Germinal center (tissue), 1 donor: ENCODE data around the gene TMEM41A.

Experiments used
- DNase-seq: peaks from one replicate; pipeline ENCODE4 v3.0.0; 2012; ENCODE audit warnings: mixed read lengths, low spot score

TMEM41A gene

DNA sequence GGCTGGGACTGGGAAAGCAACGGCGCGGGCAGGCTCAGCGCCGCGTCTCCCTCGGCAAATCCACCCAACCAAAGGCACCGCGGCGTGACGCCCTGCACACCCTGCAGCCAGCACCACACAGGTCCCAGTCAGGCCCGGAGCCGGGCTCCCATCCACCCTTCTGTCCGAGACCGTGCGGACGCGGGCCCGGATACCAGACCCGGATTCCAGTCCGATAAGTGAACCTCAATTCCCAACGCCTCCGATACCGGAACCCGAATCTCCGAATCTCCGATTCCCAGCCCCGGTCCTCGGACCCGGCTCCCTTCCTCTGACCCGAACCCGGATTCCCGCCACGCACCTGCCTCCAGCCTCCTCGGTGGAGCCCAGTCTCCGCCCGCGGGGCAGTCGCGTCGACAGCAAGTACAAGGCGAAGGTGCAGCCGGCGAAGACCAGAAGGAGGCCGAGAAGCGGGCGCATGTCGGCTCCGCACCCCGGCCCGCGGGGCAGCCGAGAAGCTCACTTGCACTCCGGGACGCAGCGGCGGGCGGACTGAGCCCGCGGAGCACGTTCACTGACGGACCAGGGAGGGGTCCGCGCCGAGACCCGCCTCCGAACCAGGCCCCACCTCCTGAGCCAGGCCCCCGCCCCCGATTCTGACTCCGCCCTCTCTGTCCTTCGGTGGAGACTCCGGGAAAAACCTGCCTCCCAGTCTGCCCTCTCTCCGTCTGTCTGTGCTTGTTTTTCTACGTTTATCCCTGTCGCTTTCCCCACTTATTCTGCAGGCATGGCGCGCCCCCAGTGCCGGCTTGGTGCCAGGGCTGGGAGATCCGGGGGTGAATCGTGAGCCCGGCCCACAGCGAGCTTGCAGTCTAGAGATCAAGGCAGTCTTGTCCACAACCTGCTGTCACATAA is at the start of gene TMEM41A:
Gene TMEM41A (minus strand): TSS at position 533 of the 894 bp plus-strand sequence. CDS start 74 bp downstream, at position 459.
- DNase-seq = peak; percentile 96

DNA sequence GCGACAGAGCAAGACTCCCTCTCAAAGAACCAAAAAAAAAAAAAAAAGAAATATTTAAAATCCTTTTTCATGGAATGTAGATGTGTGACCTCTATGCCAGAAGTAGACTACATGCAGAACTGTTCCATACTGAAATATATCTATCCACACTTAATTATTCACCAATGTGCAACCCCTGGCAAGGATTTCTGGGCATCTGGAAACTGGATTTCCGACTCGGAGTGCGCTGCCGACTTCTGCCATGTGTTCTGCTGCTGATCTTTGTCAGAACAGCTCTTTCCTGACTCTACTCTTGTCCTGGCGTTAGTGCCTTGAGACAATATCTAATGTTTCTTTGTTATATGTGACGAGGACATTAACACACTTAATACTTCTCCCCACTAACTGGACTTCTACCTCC is 41.9 kb upstream of the TMEM41A start:
- DNase-seq = no peak

DNA sequence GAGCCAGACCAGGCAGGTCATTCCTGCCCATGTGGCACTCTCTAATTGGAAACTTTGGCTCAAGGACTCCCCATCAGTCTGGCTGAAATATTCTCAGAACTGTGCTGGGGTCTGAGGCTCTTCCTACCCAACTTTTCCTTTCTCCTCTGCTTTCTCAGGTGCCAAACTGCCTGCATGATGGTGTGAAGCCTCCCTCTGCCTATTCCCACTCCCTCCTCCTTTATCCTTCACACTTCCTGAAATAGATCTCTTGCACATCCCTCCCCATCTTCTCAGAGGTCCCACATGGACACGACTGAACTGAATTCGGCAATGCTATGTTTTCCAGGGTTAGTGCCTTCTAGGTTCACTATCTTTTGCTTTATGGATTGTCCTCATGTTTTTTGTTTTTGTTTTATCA is 41.1 kb upstream of the TMEM41A start:
- no peak for DNase-seq

DNA sequence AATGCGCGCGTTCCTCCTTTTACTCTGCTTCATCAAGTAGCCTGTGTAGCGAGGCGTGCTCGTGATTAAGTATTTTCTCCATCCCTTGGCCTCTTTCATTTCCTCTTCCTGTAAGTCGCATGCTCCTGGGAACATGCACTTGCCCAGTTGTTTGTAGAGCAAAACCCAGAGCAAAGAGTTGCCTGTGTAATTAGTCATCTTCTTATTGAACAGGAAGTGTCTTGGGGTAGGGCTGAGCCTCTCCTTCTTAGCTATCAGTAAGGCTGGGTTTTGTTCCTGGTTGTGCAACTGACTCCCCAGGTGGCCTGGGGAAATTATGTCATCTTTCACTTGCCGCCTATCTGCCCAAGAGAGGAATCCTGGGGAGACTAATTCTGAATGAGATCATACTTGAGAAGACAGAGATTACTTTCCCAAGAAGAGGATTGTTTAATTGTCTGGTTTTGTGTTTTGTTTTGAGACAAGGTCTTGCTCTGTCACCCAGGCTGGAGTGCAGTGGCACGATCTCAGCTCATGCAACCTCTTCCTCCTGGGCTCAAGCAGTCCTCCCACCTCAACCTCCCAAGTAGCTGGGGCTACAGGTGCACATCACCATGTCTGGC is 38.6 kb upstream of the TMEM41A start:
- peak; percentile 34 for DNase-seq

DNA sequence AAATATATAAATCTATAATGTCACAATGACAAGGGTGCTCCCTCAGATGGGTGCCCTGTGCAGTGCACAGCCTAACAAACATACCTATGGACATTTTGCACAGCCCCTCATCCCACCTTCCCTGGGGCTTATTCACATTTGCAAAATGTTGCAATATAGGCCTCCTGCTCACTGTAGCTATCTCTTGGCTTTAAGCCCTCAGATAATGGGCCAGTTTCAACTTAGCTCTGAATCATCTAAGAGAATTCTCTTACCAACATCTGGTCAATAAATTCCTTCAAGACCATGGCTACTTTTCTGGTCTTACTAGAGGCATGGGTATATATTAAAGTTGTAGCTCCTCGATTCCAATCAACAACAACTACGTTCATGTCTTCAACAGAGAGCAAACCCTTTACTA is 35.7 kb upstream of the TMEM41A start:
- no peak for DNase-seq

DNA sequence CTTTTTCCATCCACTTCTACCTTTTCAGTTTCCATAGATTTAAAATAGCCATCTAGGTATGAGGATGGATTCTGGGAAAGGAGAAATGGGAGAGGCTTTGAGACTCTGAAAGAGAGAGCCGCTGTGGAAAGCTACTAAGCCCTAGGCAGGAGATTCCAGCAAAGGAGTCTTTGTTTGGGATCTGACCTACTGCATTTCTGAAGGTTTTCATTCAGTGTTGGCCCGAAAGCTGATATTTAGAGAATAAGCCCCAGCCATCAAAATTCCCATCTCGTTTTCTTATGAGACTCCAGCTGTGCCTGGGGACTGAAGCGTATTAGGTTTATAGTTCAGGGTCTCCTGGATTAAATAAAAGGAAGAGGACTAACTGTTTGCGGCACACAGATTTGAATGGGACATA is 34.1 kb upstream of the TMEM41A start:
- DNase-seq = no peak

DNA sequence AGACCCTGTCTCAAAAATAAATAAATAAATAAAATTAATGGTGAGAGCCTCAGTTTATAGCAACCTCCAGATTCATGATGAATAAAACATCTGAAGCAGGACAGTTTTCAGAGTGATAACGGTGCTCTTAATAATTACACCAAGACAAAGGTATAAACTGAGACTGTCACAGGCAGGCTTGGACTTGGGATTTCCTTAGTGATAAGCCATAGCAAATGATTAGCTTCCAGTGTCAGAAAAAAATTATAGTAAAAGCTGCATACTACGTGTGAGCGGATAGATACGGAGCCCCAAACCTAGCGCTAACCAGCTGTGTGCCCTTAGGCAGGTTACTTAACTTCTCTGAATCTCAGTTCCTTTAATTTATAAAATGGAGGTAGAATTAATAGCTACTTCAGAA is 32.0 kb upstream of the TMEM41A start:
- no peak for DNase-seq

DNA sequence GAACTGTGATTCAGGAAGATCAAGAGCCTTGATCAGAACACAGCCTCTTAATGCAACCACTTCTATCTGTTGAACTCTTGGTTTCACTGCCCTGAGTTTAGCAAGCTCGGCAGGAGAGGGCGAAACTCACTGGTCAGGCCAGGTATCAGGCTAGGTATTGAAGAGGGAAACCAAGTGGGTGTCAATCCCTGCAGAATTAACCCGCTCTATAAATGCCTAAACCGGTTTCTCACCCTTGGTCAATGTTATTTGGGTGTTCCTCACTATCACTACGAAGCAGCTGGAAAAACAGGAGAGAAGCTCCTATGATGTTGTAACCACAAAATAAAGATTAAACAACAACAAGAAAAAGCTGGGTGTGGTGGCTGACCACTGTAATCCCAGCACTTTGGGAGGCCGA is 29.7 kb upstream of the TMEM41A start:
- DNase-seq = no peak

DNA sequence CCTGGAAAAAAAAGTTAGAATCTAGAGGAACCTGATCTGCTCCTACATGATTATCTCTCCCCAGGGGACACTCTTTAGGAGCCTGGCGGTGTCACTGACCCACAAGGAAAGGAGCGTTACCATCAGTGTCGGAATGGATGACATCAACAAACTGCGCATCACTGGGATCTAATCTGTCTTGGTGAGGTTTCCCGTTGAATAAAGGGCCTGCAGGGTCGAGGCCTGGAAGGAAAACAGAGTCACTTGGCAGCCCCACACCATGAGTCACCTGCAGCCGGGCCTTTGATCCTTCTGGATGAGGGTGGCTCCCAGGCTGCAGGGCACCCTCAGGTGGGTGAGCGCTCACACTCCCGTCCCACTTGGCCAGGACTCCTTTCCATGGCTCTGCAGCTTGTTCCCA is 28.5 kb upstream of the TMEM41A start:
- no peak for DNase-seq

DNA sequence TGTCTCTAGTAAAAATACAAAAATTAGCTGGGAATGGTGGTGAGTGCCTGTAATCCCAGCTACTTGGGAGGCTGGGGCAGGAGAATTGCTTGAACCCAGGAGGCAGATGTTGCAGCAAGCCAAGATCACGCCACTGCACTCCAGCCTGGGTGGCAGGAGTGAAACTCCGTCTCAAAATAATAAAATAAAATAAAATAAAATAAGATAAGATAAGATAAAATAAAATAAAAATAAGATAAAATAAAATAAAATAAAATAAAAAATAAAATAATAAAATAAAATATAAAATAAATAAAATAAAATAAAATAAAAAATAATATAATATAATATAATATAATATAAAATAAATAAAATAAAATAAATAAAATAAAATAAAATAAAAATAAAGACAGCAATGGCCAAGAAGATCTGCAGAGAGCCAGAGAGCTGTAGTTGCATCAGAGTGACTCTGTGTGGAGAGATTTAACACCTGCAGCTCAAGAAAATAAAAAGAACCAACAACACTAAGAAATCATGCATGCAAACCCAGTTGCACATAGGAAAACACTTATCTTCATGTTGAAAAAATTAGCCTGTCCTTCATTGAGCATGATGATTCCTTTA is 27.6 kb upstream of the TMEM41A start:
- DNase-seq = no peak

DNA sequence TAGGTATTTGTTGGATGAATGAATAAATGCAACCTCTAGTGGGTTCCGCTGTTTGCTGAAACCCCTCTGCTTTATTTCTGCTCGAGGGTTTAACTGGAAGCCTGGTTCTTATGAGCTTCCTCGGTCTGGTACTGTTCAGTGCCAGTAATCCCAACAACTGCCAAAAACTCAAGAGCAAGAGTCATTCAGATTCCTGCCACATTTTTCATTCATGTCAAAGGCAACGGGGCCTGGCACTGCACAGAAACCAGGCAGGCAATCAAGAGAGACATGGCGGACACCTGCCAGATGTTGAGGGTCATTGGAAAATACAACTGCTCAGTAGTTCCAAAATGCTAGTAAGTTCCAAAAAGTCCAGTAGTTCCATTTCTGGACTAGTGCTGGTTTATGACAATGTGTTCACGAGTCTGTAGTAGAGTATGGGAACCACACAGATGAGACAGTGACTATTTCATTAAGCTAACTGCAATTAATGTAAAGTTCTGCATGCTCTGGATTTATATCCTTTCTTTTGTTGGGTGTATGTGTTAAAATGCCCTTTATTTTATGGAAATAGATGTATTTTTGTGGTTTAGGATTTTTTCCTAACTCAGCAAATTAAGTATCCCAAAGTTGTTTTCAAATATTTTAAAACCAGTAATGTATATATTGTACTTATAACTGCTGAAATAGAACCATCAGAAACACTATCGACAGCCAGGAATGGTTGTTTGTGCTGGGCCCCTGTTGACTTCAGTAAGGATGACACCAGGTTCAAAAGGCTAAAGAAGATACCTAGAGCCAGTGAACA is 22.7 kb upstream of the TMEM41A start:
- DNase-seq = no peak

DNA sequence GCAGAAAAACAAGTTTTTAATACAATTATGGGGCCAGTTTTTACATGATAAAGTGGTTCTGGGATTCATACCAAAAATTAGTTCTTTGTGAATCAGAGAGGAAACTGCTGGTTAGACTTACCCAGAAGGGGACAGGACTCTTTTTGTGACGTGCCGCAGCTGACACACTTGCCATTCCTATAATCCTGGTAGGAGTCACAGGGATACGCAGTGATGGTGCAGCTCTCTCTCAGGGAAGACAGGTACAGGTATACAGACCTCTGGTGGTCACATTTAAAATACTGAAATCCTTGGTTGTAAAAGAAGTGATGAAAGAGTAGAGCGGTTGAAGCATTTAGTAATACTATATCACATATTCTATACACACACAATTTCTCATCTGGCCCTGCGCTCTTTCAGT is 20.2 kb upstream of the TMEM41A start:
- DNase-seq = no peak

DNA sequence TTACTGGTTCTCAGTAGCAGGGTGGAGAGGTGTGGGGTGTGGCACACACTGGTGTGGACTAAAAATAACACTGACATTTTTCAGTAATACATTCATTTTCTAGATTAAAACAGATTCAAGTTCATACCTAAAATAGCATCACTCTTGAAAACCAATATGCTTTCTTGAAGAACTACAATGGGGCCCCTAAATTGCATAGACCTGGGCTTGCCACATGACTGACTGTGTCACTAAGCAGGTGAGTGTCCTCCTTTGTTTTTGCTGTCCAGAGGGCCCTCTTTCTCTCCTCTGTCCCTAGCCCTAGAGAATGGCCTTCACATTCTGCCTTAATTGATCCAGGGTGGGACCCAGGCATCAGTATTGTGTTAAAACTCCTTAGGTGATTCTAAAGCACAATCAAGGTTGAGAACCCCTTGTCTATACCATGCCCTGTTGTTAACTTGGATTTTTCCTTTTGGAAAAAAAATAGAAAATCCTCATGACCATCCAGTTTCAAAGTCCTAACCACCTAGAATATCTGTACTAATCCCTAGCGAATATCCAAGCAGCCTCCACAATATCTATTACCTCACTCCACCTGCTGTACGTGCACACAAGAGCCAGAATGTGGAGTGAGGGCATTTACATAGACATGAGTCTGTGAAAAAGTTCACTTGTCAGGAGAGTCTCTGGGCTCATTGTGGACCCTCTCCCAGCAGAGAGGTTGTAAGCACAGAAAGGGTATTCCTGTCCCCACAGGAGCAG is 18.7 kb upstream of the TMEM41A start:
- DNase-seq = no peak

DNA sequence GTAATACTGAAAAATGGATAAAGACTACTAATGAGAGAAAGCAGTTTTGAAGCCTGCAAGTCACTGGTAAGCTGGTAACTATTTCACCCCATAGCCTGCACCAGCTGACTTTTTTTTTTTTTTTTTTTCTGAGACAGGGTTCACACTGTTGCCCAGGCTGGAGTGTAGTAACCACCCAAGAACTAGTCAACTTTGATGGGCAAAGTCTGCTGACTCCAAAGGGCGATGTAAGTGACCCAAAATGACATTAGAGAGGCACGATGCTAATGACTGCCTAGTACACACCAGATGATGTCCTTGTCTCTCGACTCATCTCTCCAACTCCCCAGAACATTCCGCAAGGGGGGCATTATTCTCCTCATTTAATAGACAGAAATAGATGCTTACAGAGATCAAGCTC is 12.9 kb upstream of the TMEM41A start:
- no peak for DNase-seq

DNA sequence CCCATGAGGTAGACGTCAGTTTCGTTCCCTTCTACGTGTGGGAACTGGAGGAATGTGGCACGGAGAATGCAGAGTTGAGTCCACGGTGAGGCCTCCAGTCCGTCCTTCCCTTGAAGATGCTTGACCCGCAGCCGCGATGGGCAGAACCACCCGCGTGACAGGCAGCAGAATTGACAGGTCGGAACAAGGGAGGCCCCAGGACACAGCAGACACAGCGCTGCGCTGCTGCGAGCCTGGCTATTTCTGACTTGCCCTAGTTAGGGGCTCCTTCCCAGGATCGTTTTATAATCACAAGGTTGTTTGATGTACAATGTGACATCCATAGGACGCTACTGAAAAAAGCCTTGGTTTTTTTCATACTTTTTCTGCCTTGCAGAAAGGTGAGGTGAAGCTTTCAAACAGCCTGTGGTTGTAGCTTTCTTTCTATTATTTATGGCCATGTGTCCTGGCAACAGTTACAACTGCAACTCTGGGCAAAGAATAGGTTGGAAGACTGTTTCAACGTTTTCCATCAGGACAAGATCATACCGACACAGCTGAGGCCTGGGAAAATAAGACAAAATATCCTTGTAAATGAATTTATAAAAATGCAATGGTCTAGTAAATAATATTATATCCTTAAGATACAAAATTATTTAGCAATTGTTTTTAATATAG is 9.6 kb upstream of the TMEM41A start:
- no peak for DNase-seq

DNA sequence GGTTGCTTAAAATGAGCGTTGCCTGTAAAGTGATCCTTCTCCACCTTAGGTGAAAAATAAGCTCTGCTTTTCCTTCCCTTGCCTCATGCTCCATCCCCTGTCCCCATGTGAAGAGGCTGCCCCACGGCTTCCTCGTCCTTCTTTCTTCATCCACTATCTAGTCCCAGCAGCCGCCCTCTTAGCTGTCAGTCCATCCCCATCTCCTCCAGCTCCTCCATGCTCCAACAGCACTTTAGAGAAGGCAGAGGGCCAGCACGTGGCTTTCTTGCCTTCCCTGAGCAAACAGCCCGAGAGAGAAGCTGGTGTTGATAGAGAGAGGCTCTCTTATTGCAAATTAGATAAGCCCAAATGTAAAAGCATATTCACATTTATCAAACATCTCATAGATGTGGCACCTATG is 9.0 kb upstream of the TMEM41A start:
- no peak for DNase-seq

DNA sequence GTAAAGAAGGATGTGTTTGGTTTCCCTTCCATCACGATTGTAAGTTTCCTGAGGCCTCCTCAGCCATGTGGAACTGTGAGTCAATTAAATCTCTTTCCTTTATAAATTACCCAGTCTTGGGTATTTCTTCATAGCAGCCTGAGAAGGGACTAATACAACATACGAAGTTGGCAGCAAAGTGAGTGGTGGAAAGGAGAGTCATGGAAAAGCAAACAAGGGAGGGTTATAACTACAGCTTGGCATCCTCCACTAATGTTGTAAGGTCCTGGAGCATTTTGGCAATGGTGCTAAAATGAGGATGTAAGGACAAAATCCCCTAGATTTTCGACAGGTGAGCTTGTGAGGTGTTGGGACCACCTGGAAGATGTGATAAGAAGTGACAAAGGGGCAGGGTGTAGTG is 5.8 kb upstream of the TMEM41A start:
- no peak for DNase-seq

DNA sequence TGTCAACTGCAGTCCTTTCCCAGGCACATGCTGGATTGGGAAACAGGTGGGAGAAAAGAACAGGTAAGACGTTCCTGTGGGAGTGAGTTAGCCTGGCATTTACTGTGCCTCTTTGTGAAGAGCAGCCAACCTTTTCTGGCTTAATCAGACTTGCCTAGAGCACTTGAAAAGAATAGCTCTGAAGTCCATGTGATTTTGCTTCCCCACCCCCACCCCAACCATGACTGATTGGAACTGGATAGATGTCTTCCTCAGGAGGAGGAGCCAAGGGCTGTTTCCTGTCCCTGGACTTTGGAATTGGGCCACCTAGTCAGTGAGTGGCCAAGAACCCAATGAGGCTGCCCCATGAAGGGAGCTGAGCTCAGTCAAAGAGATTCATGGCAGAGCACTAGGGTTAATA is 4.7 kb upstream of the TMEM41A start:
- no peak for DNase-seq

DNA sequence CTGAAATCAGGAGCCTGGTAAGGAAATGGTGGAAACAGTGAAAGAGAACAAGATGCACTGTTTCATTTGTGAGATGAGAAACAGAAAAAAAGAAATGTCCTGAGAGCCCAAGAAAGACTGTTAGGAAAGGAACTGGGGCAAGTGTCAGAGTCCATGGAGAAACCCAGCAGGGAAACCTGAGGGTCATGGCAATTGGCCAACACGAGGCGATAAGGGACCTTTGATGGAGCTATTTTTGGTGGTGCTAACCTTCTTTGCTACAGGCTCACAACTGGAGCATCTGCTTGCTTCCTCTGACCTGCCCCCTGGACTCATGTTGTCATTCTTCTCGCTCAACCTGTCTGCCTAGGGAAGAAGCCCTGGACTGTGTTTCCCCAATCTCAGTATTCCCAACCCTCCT is 4.2 kb upstream of the TMEM41A start:
- DNase-seq = no peak

DNA sequence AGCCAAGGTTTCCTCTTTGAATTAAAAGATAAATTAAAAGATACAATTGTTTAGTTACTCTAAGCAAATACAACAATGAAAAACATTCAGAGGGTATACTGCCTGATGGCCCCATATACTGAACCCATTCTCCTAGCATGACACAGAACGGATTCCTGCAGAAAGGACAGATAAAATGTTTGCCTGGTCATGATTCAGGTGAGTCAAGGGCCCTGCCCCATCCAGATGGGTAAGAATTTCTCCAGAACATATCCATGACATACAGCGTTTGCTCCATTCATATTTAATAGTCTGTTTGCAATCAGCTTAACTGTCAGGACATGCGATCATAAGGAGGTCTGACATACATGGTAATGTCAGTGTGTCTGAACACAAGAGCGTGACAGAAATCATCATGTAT is 8.6 kb downstream of the TMEM41A start:
- no peak for DNase-seq

DNA sequence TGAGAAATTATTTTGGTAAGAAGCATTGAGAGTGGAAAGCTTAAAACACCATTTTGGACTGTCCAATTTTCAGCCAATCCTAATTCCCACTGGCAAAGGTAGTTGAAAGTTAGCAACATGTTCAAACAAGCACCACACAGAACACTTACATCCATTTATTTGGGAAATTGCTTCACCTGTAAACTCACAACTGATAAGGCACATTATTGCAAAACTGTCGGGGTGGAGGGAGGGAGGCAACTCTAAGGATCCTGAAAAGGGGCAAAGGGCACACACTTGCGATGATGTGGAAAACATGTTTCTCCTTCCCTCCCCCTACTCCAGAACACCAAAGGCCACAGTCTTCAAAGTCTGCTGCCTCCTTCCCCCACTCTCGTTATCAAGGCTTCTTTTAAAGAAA is 9.4 kb downstream of the TMEM41A start:
- DNase-seq = no peak
